Measurements from ENCODE around the gene IL20RB.

- no peak for TF ChIP-seq CTCF (IDR thresholded peaks at IDR 0.05; ENCODE audit: low read depth, low read length)
- TF ChIP-seq EZH2phosphoT487 (IDR thresholded peaks at IDR 0.05; ENCODE audit: low read depth): no peak
Measured at GRCh38 chr3:137000039-137000438, 42.3 kb downstream of the IL20RB start.

Measured in OCI-LY3 (cell line).